HG02884 (cell line): ENCODE results near the gene REPS1.

Experiments
- ATAC-seq: cut with Tn5 transposase; IDR thresholded peaks from one replicate; pipeline ENCODE4 v1.9.1; 2021; ENCODE audit warnings: mild to moderate bottlenecking, moderate library complexity; ENCODE audit not compliant: unreplicated experiment

The REPS1 gene

GRCh38 chr6:138865480-138866109, 122.5 kb downstream of the REPS1 start:
- no peak for ATAC-seq

DNA sequence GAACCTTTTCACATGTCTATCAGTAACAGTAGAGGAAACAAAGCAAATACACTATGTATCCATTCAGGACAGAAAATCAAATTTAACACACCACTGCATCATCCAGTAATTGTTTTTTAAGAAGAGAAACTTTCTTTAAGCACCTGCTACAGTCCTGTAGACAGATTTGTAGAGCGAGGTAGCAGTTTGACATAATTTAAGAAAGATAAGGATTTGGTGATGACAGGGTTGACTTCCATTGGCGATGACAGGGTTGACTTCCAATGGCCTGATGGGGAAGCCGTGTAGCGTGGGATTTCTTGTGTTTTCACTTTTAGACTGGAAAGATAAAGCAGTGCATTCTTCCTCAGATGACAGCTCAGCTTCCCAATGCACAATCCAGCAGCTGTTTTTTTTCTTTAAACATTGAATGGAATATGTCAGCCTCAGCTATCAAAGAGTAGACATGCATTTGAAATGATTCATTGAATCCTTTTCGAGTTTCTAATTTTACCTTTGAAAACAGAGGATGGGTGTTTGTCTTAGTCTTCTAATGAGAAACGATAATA, 123.6 kb downstream of the REPS1 start:
- no peak for ATAC-seq

DNA sequence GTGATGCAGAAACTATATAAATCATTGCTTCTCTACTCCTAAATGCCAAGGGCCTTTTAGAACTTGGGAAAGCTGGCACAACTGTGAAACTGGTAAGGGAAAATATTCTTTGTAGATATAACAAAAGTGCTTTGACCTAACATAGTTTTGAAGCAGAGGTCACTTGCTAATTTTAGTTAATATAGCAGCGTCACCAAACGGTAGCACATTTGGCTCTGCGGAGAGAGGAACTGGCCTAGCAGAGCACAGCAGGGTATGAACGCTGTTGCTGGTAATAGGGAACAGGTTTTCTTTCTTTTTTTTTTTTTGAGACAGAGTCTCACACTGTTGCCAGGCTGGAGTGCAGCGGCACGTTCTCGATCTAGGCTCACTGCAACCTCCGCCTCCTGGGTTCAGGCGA, 124.7 kb downstream of the REPS1 start:
- ATAC-seq, result no peak

- no peak for ATAC-seq
Measured at GRCh38 chr6:138862456-138862855, 125.6 kb downstream of the REPS1 start.

GRCh38 chr6:138857775-138858174, 130.3 kb downstream of the REPS1 start:
- no peak for ATAC-seq

- no peak for ATAC-seq
Measured at GRCh38 chr6:138856654-138857053, 131.4 kb downstream of the REPS1 start.
